Right hindlimb (tissue), 1 donor: Measurements from ENCODE around the gene ADARB1.

Experiments used
- DNase-seq: peaks from one replicate; pipeline ENCODE4 v3.0.0-alpha.2; 2018

Gene ADARB1

DNA sequence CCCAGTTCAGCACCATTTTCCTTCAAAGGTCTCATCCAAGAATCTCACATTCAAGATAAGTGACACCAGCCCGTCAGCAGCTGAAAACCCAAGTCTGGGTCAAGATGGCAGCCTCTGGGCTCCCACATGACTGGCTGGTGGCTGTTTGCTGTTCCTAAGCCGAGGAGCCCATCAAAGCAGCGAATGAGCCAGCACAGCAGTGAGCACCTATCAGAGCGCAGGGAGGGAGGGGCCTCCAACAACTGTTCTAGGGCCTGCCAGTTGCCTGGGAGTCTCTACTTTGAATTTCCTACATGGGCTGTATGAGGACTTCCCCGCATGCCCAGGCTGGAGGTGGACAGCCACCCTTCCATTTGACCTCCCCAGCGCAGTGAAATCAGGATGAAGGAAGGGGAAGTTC is 102.7 kb downstream of the ADARB1 start:
- no peak for DNase-seq

DNA sequence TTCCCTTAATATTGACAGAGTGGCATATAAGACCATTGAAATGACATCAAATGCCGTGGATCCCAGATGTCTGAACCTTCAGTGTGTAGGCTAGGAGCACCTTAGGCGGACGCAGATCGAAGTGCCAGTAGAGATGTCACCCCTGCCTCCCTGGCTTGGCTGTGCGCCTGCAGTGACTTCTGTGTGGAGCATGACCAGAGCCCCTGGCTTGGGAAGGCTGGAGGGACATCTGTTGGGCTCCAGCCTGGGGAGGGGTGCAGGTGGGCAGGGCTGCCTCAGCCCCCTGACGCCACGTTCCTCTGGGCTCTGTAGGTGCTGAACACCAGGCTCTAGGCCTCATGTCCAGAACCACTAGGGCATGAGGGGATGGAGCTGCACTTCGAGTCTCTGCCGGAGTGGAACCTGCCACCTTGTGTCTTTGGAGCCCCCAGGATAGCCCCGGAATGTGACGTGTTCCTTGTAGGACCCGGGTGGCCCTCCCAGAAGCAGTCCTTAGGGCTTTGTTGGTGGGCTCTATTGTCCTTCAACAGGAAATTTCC is 103.8 kb downstream of the ADARB1 start:
- no peak for DNase-seq

DNA sequence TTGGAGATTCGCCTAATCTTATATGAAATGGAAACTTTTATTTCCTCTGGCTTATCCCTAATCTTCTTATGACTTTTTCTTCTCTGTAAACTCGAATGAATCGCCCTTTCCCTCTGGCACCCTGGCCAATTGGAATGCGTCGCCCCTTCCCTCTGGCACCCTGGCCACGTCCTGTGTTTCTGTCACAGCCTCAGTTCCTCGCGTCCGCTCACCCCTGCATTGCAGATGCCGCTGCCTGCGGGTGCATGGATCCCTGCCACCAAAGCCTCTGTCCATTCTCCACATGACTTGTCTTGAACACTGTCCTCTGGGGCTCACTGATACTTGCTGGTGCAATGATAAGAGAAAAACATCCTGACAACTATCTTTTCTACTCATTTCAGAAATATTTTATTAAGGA is 104.6 kb downstream of the ADARB1 start:
- no peak for DNase-seq

DNA sequence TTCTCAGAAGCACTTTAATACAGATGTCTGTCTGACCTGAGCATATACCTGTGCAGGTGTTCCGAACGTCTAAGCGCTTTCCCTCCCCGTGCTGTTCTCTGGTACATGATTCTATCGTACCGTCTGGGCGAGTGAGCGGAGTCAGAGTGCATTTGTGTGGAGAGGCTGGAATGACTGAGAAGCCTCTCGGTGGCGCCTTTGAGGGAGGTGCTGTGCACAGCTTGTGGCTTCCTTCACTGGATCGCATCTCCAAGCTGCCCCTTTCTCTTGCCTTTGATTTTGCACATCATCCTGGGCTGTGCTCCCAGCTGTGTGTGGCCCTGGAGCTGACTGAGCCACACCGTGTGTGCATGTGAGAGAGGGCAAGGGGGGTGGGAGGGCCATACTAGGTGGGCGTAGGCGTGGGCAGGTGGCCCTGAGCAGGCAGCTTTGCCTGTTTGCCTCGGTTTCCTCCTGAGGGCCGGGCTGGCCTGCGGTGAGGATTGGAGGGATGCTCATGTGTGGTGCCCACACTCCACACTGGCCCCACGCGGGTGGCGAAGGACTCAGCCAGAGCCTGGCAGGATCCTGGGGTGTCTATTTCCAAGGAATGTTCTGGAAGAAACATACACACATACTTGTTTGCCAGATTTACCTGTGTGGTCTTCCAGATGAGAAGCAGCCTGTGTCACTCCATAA is 105.3 kb downstream of the ADARB1 start:
- no peak for DNase-seq

DNA sequence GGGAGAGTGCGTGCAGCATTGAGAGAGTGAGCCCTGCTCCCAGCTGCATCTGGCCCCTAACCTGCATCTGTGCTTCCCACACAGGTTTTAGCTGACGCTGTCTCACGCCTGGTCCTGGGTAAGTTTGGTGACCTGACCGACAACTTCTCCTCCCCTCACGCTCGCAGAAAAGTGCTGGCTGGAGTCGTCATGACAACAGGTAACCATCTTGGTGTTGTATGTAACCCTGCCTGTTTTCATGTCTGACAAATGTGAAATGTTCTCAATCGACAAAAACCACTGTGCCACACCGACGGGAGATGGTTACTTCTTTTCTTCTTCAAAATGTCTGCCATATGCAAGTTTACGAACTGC is 105.8 kb downstream of the ADARB1 start:
- DNase-seq: no peak

DNA sequence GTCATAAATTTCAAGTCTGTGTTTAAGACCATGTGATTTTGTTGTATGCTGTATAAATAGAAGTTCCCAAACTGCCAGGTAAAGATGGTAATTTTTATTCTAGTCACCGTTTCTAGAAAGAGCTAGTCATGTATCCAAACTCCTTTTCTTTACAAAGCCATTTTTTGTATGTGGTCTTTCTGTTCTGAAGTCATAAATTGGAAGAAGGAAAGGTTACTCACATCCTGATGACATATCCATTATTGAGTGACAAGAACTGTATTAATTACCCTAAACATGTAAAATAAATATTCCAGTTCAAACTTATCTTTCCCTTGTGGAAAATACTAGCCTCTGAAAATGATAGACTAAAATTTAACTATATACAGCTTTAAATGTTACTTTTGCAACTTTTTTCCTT is 108.6 kb downstream of the ADARB1 start:
- no peak for DNase-seq

DNA sequence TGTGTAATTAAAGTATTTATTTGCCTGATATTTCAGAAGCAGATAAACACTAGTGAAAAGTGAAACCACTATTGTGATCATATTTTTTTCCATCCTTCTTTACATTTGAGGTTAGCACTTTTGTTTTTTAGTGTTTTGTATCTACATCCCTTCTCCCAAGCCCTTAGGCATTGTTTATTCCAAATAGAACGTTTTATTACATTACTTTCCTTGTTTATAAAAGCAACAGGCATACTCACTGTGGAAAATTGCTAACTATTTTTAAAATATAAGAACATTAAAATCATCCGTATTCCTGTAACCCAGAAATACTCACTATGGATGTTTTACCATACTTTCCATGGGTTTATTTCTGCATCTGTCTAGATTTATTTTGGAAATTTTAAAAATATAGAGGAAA is 109.5 kb downstream of the ADARB1 start:
- no peak for DNase-seq

DNA sequence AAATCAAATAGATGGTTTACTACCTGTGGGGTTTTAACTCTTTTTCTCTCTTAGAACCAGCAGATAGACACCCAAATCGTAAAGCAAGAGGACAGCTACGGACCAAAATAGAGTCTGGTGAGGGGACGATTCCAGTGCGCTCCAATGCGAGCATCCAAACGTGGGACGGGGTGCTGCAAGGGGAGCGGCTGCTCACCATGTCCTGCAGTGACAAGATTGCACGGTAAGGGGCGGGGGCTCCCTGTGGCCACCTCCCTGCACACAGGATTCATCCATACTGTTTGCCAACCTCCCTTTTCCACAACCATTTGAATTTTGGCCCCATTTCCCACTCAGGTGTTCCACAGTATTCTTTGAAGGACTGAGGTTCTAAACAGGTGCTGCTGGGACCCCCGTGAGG is 110.5 kb downstream of the ADARB1 start:
- no peak for DNase-seq

DNA sequence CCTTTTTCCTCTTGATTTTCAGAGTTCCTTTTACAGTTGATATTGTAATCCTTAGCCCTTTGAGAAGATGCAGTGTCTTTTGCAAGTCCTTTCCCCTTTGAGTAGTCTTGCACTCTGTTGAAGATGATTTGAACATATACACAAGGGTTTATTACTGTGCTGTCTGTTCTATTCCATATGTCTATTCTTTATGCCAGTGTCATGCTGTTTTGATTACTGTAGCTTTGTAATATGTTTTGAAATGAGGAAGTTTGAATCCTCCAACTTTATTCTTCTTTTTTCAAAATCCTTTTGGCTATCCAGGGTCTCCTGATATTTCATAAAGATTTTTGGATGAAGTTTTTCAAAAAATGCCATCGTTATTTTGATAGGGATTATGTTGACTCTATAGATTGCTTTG is 112.3 kb downstream of the ADARB1 start:
- DNase-seq: no peak

DNA sequence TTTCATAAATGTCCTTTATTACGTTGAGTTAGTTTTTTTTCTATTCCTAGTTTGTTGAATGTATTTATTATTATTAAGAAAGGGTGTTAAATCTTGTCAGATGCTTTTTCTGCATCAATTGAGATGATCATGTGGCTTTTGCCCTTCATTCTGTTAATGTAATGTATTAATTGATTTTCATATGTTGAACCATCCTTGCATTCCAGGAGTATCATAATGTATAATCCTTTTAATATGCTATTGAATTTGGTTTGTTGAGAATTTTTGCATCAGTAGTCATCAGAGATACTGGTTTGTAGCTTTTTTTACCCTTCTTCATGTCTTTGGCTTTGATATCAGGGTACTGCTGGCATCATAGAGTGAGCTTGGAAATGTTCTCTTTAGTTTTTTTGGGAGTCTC is 113.3 kb downstream of the ADARB1 start:
- DNase-seq: no peak

DNA sequence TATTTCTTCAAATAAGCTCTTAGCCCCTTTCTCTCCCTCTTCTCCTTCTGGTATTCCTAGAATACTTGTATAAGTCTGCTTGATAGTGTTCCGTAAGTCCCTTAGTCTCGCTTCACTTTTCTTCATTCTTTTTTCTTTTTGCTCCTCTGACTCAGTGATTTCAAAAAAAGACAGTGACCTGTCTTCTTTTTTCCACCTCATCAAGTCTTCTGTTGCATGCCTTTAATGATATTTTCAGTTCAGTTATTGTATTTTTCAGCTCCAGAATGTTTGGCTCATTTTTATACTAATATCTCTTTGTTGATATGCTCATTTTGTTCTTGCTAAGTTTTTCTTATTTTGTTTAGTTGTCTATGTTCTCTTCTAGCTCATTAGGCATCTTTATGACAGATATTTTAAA is 115.6 kb downstream of the ADARB1 start:
- no peak for DNase-seq

DNA sequence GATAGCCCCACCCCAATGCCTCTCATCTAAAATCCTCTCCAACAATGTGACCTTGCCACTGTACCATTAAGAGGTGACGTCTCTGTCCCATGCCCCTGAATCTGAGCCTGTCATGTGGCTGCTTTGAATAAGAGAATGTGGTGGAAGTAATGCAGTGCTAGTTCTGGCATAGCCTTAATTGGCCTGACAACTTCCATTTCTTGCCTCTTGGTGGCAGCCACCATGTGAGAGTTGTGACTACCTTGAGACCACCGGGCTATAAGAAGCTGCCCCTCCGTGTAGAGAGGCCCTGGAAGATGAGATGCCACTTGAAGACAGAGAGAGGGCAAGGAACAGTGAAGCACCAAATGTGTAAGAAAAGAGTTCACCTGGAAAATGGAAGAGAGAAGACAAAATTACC is 118.0 kb downstream of the ADARB1 start:
- no peak for DNase-seq

DNA sequence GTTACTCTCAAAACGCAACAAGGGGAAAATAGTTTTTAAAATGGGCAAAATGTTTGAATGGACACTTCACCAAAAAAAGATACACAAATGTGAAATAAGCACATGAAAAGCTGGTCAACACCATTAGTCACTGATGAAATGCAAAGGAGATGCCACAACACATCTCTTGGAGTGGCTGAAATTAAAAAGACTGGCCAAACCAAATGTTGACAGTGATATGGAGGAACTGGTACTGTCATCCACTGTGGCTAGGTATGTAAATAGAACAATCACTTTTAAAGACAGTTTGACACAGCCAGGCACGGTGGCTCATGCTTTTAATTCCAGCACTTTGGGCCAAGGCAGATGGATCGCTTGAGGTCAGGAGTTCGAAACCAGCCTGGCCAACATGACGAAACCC is 122.2 kb downstream of the ADARB1 start:
- DNase-seq: no peak

DNA sequence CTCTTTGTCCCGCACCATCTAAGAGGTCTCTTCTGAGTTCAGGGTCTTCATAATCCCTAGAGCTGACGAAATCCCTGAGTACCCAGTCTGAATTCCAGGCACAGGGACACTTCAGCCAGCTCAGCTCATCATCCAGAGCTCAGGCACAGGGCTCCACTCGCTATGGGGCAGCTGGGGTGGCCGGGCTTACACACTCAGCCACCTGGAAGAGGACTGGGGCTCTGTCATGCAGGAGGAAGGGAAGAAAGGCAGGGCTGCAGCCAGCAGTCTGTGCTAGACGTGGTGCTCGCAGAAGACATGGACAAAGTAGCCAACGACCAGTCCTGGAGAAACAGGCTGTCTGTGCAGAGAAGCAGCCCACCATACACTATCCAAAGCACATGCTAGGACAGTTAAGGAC is 124.8 kb downstream of the ADARB1 start:
- no peak for DNase-seq

DNA sequence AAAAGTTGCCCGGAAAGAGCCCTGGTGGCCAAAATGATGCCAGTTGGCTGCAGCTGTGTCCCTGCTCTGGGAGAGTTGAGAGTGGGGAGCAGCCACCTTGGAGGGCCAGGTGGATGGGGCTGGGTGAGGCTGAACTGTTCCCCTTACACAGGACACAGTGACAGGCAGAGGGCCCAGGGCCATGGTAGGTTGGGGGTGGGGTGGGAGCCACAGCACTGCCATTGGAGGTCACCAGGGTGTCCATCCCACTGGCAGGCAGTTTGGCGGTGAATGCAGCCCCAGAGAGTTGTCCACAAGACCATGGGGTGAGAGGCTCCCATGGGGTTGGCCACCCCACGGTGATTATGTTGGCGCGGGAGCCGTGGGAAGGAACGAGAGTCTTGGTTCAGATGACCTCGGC is 125.7 kb downstream of the ADARB1 start:
- no peak for DNase-seq

DNA sequence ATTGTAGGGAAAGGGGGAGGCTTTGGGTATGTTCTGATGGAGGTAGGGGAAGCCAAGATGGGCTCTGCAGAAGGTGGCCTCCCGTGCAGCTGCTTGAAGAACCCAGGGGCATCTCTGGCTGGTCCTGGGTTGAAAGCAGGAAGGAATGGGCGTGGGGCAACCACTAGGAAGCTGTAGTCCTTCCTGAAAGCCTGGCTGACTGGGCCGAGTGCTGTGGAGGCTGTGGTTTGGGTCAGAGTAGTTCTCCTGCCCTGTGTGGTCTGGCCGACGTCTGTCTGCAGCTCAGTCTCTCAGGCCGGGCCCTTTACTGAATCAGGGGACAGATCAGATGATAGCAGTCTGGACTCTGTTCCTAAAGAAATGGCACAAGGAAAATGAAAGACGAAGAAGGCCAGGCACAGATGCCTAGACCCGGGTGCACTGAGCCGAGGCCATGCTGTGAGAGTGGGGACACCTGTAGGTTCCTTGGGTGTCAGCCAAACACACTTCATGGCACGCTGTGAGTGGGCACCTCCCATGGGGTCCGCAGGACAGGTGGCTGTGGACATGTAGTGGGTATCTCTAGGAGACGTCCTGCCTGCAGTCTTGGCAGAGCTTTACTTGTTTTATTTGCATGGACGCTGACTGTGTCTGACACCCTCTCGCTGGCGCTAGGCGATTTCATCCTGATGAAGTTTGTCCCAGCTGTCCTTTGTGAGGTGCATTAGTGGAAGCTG is 126.4 kb downstream of the ADARB1 start:
- no peak for DNase-seq

DNA sequence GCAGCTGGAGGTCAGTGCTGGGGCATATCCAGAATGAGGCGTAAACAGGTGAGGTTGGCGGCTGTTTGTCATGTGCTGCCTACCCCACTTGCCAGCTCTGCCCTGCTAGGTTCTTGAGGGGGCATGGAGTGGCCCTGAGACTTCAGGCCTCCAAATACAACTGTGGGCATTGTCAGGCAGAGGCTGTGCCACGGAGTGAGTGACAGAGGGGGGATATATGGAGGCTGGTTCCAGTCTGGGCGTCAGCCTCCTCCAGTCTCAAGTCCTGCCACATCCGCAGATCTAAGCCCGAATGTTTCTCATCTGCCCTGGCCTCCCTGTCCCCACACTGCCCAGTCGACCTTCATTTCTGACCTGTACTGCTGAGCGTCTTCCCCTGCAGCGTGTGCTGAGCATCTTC is 128.0 kb downstream of the ADARB1 start:
- no peak for DNase-seq

DNA sequence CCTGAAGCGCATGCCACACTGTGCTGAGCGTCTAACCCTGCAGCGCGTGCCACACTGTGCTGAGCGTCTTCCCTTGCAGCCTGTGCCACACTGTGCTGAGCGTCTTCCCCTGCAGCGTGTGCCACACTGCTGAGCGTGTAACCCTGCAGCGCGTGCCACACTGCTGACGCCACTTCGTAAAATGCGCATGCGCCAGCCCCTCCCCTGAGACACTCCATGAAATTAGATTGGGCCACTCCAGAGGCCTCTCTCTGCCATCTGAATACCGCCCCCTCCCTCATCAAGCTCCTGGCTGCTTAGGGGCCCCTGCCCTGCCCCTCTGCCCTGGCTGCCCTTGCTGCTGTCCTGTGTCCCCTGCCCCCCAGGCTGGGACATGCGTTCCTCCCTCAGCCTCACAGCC is 128.5 kb downstream of the ADARB1 start:
- no peak for DNase-seq

DNA sequence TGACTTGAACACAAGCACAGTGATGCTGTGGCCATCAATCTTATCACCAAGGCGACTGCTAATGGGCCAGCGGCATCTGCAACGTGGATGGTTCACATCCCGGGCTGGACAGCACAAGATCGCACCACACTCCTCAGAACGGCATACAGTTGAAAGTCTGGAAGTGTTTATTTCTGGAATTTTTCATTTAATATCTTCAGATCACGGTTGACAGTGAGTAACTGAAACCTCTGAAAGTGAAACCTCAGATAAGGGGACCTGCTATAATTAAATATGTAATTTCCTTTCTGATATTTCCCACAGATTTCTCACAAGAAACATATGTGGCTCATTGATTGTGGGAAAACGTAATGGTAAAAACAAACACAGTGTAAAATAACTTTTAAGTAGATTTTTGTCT is 129.6 kb downstream of the ADARB1 start:
- no peak for DNase-seq

DNA sequence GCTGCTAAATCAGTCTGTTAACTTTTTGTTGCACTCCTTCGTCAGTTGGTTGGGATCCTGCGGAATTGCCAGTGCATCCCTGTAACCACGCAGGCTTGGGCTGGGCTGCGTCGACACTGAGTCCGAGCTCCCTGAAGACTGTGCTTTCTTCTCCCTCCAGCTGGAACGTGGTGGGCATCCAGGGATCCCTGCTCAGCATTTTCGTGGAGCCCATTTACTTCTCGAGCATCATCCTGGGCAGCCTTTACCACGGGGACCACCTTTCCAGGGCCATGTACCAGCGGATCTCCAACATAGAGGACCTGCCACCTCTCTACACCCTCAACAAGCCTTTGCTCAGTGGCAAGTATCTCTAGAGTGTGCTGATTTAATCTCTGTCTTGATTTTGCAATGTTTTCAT is 130.0 kb downstream of the ADARB1 start:
- no peak for DNase-seq

DNA sequence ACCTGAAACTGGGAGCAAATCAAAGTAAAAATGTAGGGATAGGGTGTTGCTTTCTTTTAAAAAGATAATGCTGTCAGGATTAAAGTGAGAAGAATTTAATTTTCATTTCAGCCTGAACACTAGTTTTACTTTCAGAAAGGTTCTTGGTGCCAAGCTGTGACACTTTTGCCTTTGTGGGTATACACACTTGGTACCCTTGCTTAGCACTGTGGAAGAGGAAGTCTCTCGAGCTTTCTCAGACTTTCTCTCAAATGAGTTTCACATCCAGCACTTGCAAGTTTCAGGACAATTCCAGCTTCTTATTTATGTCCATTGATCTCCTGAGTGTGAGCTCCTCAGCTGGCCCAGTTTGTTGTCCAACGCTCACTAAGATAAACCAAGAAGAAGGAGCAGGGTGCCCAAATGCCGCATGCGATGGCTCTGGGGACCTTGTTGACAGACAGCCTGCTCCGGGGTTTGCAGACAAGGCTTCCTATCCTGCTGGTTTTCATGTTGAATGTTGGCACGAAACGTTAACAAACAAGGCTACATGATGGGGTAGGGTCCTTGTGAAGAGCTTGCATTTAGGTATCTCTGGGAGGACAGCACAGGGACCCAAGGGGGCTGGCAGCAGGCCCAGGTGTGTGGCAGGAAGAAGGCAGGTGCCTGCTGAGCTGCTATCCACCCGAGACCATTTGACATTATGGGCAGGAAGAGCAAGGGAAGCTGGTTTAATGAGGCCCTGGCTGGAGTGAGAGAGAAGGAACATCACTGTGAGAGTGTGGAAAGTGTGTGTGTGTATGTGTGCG is 133.7 kb downstream of the ADARB1 start:
- DNase-seq: no peak

DNA sequence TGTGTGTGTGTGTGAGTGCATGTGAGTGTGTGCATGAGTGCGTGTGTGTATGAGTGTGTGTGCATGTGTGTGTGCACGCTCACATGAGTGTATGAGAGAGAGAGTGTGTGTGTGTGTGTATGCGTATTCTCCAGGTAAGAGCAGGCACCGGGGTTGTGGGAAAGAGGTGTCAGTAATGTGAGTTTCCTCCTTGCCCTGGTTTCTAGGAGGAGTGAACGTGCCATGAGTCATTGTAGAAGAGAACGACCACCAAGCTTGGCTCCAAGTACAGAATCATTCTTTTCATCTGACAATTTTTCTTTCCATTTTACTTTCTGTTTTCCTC is 134.2 kb downstream of the ADARB1 start:
- DNase-seq: no peak

DNA sequence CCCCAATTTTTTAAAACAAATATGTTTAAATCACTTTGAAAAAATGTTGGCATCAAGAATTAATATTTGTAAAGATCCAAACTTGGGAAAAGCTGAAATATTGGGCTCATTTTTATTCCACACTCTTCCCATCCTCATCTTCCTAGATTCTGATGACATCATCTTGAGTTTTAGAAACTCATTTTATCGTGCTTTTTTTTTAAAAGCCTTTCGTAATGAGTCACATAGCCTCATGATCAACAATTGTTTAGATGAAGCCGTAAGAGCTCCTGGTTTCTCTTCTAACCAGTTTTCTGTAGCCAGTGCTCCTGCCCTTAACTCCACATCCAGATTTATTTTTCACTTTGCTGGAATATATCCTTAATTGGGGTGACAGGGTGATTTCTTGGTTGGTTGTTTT is 134.7 kb downstream of the ADARB1 start:
- no peak for DNase-seq

DNA sequence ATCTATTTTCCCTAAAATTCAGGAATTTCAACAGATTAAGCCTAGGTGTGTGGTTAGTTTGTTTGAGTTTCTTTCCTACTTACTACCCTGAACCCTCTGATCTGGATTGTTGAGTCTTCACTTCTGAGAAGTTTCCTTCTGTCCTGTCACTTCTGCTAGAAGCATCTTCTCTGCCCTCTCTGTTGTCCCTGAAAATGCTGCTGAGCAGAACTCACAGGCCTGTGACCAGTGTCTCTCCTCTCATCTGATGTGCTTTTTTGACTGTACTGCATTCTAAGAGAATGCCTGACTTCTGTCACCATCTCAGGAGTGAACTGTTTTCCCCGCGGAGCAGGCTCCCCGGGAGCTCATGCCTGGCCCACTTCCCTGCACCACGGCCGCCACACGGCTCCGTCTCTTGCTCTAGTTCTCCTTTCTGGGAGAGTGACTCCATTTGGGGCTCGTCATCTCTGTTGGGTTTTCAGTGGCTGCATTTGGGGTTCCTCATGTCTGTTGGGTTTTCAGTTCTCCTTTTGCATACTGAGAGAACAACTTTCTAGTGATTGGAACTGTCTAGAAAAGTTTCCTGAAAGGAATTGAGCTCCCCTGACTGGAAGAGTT is 135.4 kb downstream of the ADARB1 start:
- DNase-seq: no peak
